KG1 (cell line): ENCODE data around the gene ZMYND11.
A peak's percentile ranks its signal among the peaks of the same experiment; 100 is the strongest.

Experiments
- DNase-seq: peaks from one replicate; lab custom pipeline; 2025; lab: John Stamatoyannopoulos, UW

ZMYND11 gene

DNA sequence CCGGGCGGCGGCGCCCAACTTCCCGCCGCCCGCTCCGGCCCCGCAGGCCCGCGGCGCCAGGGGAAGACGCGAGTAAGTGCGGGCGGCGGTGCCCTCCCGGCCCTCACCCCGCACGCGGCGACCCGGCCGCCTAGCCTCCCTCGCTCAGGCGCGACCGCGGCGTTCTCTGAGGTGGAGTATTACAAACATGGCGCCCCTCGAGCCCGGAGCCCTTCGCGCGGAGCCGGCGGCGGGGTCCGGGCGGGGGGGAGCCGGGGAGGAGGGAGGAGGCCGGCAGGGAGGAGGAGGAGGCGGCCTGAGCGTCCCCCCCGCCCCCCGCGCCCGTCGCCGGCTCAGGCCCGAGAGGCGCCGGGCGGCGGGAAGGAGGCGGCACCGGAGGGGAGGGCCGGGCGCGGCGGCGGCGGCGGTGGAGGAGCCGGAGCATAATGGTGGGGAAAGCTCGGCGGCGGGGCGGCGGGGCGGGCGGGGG lies at the start of gene ZMYND11:
ZMYND11 (plus strand) TSS at position 324 of the 469 bp plus-strand sequence. CDS start 44,558 bp downstream, outside the sequence.
- DNase-seq: no peak

- DNase-seq: no peak
These were observed 49.2 kb upstream of the ZMYND11 start for GRCh38 chr10:86031-86430.

DNA sequence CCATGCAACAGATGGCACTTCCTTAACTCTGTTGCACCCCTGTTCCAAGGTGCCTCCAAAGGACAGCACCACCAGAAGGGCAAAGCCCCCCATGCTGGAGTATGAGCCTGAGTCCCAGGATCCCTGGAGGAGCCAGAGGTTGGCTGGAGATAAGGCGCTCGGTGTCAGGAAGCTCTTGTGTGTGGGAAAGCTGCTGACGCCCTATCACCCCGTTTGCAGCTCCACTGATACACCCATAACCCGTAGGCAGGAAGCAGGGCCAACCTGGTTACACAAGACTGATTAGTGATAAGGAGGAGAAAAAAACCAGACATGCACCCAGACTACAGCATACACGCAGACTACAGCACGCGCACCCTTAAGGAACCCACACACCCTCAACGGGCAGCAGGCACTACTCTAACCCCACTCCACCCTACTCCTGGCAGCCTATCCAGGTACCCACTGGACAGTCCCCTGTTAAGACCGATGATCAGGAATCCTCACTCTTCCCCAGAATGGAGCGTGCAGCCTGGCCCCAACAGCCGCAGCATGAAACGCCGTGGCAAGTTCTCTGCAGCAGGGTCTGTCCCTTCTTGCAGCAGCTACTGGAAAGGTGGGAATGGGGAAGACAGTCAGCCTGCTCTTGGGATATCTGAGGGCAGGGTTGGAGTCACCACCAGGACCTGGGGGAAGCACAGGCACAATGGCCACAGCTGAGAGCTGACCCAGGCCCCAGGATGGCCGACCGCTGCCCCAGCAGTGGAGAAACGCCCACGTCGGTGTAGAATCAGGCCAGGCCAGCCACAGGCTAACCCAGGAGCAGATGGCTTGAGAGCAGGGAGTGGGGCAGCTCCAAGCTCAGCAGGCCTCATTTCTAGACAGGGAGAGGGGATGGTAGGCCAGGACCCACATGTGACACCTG lies 47.8 kb upstream of the ZMYND11 start:
- DNase-seq: no peak

DNA sequence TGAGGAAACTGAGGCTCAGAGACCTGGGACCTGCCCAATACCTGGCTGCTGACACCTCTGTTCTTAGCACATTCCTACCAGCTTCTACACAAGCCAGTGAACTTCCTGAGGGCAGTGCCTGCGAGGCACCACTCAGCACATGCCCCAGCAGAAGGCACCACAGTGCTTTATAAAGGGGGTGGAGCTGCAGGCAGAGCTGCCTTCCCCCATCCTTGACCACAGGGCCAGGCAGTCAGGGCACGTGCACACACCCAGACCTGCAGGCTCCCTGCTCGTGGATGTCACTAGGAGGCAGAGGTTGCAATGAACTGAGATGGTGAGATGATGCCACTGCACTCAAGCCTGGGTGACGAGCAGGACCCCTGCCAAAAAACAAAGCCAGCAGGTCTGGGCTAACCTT lies 47.0 kb upstream of the ZMYND11 start:
- no peak for DNase-seq

DNA sequence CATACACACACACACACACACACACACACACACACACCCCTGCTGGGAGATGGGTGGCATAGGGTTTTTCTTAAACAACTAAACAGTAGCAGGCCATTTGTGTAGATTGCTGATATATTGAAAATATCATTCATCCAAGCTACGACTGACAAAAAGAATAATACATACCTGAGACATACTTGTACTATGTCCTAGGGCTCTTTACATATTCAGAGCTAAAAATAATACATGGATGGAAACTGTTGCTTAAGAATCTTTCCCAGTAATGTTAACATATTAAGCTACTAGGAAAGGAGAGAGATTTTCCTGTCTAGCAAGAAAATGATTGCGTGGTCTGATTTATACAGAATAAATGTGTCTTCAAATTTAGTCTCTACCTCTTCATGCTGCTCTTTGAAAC lies 46.0 kb upstream of the ZMYND11 start:
- no peak for DNase-seq

GRCh38 chr10:90161-90560 lies 45.1 kb upstream of the ZMYND11 start:
- no peak for DNase-seq

GRCh38 chr10:91313-91712 lies 43.9 kb upstream of the ZMYND11 start:
- DNase-seq: no peak

DNA sequence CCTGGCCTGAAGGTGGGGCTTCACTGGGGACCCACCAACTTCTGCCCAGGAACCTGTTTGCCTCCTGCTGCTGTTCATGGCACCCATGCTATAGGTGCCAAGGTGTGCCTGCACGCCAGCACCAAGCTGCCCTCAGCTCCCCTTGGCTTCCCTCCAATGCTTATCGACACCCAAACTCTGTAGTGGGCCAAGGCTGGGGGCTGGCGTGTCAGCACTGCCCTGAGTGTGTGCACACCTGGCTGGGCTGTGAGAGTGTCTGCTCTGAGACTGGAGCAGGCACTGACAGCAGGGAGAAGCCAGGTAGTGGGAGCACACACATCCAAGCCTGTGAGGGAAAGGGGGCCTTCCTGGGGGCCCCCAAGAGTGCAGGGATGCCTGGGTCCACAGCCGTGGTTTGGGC lies 43.1 kb upstream of the ZMYND11 start:
- DNase-seq: no peak

- DNase-seq: no peak
These were observed 42.4 kb upstream of the ZMYND11 start for GRCh38 chr10:92846-93245.

DNA sequence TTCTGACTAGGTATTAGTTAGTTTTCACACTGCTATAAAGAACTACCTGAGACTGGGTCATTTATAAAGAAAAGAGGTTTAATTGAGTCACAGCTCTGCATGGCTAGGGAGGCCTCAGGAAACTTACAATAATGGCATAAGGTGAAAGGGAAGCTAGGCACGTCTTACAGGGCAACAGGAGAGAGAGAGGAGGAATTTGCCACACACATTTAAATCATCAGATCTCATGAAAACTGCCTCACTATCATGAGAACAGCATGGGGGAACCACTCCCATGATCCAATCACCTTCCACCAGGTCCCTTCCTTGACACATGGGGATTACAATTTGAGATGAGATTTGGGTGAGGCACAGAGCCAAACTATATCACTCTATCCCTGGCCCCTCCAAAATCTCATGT lies 40.6 kb upstream of the ZMYND11 start:
- no peak for DNase-seq

GRCh38 chr10:95356-96115 lies 39.7 kb upstream of the ZMYND11 start:
- DNase-seq: no peak

GRCh38 chr10:96466-96865 lies 38.8 kb upstream of the ZMYND11 start:
- no peak for DNase-seq

- no peak for DNase-seq
These were observed 30.8 kb upstream of the ZMYND11 start for GRCh38 chr10:104416-104815.

- no peak for DNase-seq
These were observed 30.2 kb upstream of the ZMYND11 start for GRCh38 chr10:104862-105565.

- no peak for DNase-seq
These were observed 29.4 kb upstream of the ZMYND11 start for GRCh38 chr10:105806-106205.

DNA sequence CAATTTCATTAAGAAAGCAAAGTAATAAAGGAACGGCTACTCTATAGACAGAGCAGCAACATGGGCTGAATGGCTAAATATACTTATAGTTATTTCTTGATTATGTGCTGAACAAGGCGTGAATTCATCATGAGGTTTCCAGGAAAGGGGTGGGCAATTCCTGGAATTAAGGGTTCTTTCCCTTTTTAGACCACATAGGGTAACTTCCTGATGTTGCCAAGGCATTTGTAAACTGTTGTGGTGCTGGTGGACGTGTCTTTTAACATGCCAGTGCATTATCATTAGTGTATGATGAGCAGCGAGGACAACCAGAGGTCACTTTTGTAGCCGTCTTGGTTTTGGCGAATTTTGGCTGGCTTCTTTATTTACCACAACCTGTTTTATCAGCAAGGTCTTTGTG lies 28.5 kb upstream of the ZMYND11 start:
- no peak for DNase-seq

GRCh38 chr10:112246-112645 lies 23.0 kb upstream of the ZMYND11 start:
- DNase-seq: no peak

- DNase-seq: no peak
These were observed 10.4 kb upstream of the ZMYND11 start for GRCh38 chr10:124874-125273.

DNA sequence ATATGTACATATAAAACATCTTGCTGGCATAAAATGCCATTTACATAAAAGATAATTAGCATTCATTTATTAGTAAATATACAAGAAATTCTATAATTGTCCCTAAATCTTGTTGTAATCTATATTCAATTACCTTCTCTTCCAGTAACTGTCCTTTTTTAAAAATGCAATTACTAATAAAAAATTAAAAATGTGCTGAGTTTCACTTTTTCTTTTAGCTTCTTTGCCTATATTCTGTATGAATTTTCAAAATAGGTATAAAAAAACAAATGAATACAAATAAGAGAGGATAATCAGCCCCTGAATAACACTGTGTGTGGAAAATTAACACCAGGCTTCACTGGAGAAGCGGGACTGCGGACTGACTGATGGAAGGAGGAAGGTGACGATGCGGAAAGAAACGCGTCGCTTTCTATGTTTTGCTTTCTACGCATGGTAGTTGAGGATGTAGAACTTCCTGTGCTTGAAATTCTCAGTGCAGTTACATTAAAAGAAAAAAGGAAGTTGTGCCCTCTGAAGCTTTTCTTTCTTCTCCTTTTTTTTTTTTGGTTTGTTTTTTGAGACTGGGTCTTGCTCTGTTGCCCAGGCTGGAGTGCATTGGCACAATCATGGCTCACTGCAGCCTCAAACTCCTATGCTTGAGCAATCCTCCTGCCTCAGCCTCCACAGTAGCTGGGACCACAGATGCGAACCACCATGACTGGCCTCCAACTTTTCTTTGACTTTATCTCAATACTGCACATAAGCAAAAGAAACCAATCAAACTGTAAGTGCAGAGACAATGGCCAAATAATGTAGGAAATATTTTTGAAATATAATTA lies 7.4 kb upstream of the ZMYND11 start:
- DNase-seq: peak; percentile 66

GRCh38 chr10:129810-130209 lies 5.4 kb upstream of the ZMYND11 start:
- no peak for DNase-seq
